HCT116 (cell line): ENCODE results near the gene ERMAP. TPM values are rescaled to one million over a fixed set of nuclear protein-coding genes. Genes with fewer than 3 reads are reported as not detected.

Source experiments
- ATAC-seq: fragments of 200-7000 bp; cut with Tn5 transposase; 2 replicates; pipeline ENCODE4 v1.9.1; 2020; ENCODE audit warnings: mild to moderate bottlenecking, moderate library complexity
- BruUV-seq: library from RNA; stranded (reverse); fragments of 400-500 nt; replicated peaks from 2 replicates; lab custom pipeline; 2021; lab: Mats Ljungman, UMichigan
- CTCF ChIA-PET: fragments of 300-600 bp; sonication (Branson Sonifier 250); formaldehyde crosslinking; loops from one replicate; lab custom pipeline; 2021; ENCODE audit warnings: antibody characterized with exemption; lab: Charles Lee
- POLR2A ChIA-PET: fragments of 300-600, 350-600 bp; sonication (Branson Sonifier 250); formaldehyde crosslinking; loops from one replicate; lab custom pipeline; 2021; ENCODE audit warnings: antibody characterized with exemption; lab: Charles Lee
- RAD21 ChIA-PET, 2 experiments: fragments of 300-600 bp; sonication (Branson Sonifier 250); formaldehyde crosslinking; loops; one replicate each; lab custom pipeline; 2023; ENCODE audit warnings: low total read pairs in 2 of 2; ENCODE audit not compliant: uncharacterized antibody in 2 of 2, unreplicated experiment in 2 of 2, low non-redundant PET in 1 of 2; lab: Charles Lee
- DNase-seq: peaks from one replicate; pipeline ENCODE4 v3.0.0-alpha.2; 2010; ENCODE audit warnings: low read depth, low spot score
- H2AFZ ChIP-seq: fragments of 200-600 bp; shearing (Covaris generic), sonication (generic); 2 replicates; pipeline ENCODE4 v1.6.1; 2017; ENCODE audit warnings: low read depth, mixed run types, mixed read lengths, antibody characterized with exemption, low read length; ENCODE audit not compliant: poor library complexity, severe bottlenecking
- H3K27ac ChIP-seq: 2 replicates; pipeline ENCODE4 v1.5.1; 2012; ENCODE audit warnings: low read depth, low read length
- H3K27me3 ChIP-seq: fragments of 200-600 bp; sonication (generic); 2 replicates; pipeline ENCODE4 v1.6.1; 2016; ENCODE audit warnings: mixed run types, low read length, mixed read lengths; ENCODE audit not compliant: insufficient read depth
- H3K36me3 ChIP-seq, 2 experiments: fragments of 200-500 bp in 1 of 2; fragments of 200-600 bp in 1 of 2; sonication (Bioruptor generic) in 1 of 2; sonication (generic) in 1 of 2; 2 replicates each; pipeline versions ENCODE4 v1.5.1 to v1.6.1; 2014 to 2016; ENCODE audit warnings: low read length in 2 of 2, inconsistent platforms in 1 of 2, mixed read lengths in 1 of 2, mixed run types in 1 of 2; ENCODE audit not compliant: insufficient read depth in 2 of 2, control insufficient read depth in 1 of 2
- H3K4me1 ChIP-seq, 2 experiments: fragments of 200-600 bp in 1 of 2; sonication (generic) in 1 of 2; 2 replicates each; pipeline versions ENCODE4 v1.5.1 to v1.6.1; 2012 to 2017; ENCODE audit warnings: low read length in 2 of 2, inconsistent platforms in 1 of 2, mild to moderate bottlenecking in 1 of 2, mixed read lengths in 1 of 2, mixed run types in 1 of 2, moderate library complexity in 1 of 2; ENCODE audit not compliant: insufficient read depth in 2 of 2, control insufficient read depth in 1 of 2
- H3K4me2 ChIP-seq: fragments of 200-600 bp; sonication (generic); 2 replicates; pipeline ENCODE4 v1.6.1; 2017; ENCODE audit warnings: mixed run types, low read length, mixed read lengths
- H3K4me3 ChIP-seq, 2 experiments: fragments of 200-600 bp in 1 of 2; sonication (generic) in 1 of 2; replicated peaks in 1 of 2; 2 replicates each; pipeline ENCODE4 v1.5.1; 2011 to 2016; ENCODE audit warnings: low read length in 2 of 2, control low read depth in 1 of 2, low read depth in 1 of 2, mild to moderate bottlenecking in 1 of 2, mixed read lengths in 1 of 2, mixed run types in 1 of 2
- H3K79me2 ChIP-seq: fragments of 200-600 bp; sonication (generic); 2 replicates; pipeline ENCODE4 v1.6.1; 2017; ENCODE audit warnings: mild to moderate bottlenecking, mixed run types, low read length, moderate library complexity, mixed read lengths; ENCODE audit not compliant: insufficient read depth
- H3K9ac ChIP-seq: fragments of 200-600 bp; sonication (generic); 2 replicates; pipeline ENCODE4 v1.6.1; 2016; ENCODE audit warnings: low read length, mixed read lengths
- H3K9me2 ChIP-seq: fragments of 200-600 bp; sonication (generic), shearing (Covaris generic); 2 replicates; pipeline ENCODE4 v1.6.1; 2017; ENCODE audit warnings: mixed run types, mild to moderate bottlenecking, moderate library complexity; ENCODE audit not compliant: insufficient read depth
- H3K9me3 ChIP-seq, 2 experiments: fragments of 200-500 bp in 1 of 2; fragments of 200-600 bp in 1 of 2; sonication (Bioruptor generic) in 1 of 2; sonication (generic) in 1 of 2; 2 replicates each; pipeline ENCODE4 v1.6.1; 2014 to 2017; ENCODE audit warnings: low read length in 2 of 2, mixed read lengths in 2 of 2, inconsistent platforms in 1 of 2, low read depth in 1 of 2, mild to moderate bottlenecking in 1 of 2, mixed run types in 1 of 2, moderate library complexity in 1 of 2; ENCODE audit not compliant: control insufficient read depth in 1 of 2, insufficient read depth in 1 of 2
- H4K20me1 ChIP-seq: fragments of 200-600 bp; sonication (generic), shearing (Covaris generic); 2 replicates; pipeline ENCODE4 v1.6.1; 2017; ENCODE audit warnings: mixed run types, mild to moderate bottlenecking, moderate library complexity; ENCODE audit not compliant: insufficient read depth
- CBX3 ChIP-seq: IDR thresholded peaks from 2 replicates; pipeline ENCODE4 v1.6.1; 2012; ENCODE audit warnings: low read depth
- FOSL1 ChIP-seq: IDR thresholded peaks from 2 replicates; pipeline ENCODE4 v1.6.1; 2012; ENCODE audit warnings: low read depth
- JUND ChIP-seq: IDR thresholded peaks from 2 replicates; pipeline ENCODE4 v1.6.1; 2012
- POLR2A ChIP-seq: IDR thresholded peaks from 2 replicates; pipeline ENCODE4 v1.7.0; 2011; ENCODE audit warnings: borderline replicate concordance; ENCODE audit not compliant: insufficient read depth, insufficient read length; ENCODE audit errors: extremely low read depth
- POLR2AphosphoS5 ChIP-seq: IDR thresholded peaks from 2 replicates; pipeline ENCODE4 v1.6.1; 2011; ENCODE audit warnings: mild to moderate bottlenecking, low read depth, low read length, moderate library complexity
- RAD21 ChIP-seq: IDR thresholded peaks from 2 replicates; pipeline ENCODE4 v1.6.1; 2012; ENCODE audit warnings: low read depth, mild to moderate bottlenecking
- SIN3A ChIP-seq: IDR thresholded peaks from 2 replicates; pipeline ENCODE4 v1.6.1; 2012; ENCODE audit warnings: low read depth
- intact Hi-C: fragments of 100-400 bp; cut with micrococcal nuclease; formaldehyde crosslinking; loops from 2 replicates; pipeline ENCODE4 v1.10.0; 2022
- total RNA-seq: library from RNA; stranded (reverse); gene quantifications from one replicate; pipeline ENCODE4 v1.2.1, GENCODE V29; 2021; ENCODE audit not compliant: unreplicated experiment
- TF ChIP-seq, protein P1 (sequence below): IDR thresholded peaks from 2 replicates; pipeline ENCODE4 v1.6.1; 2012
- TF ChIP-seq, protein P2 (sequence below): IDR thresholded peaks from 2 replicates; pipeline ENCODE4 v1.6.1; 2012; ENCODE audit warnings: low read depth
- TF ChIP-seq, protein P3 (sequence below), 3 experiments: fragments of 200-600 bp in 1 of 3; sonication (generic) in 1 of 3; IDR thresholded peaks in 2 of 3; conservative IDR thresholded peaks in 1 of 3; 2 replicates each; pipeline ENCODE4 v1.5.1; 2012 to 2017; ENCODE audit warnings: low read depth in 2 of 3, low read length in 2 of 3, antibody characterized with exemption in 1 of 3, borderline replicate concordance in 1 of 3, control low read depth in 1 of 3, mild to moderate bottlenecking in 1 of 3, mixed read lengths in 1 of 3, mixed run types in 1 of 3, moderate library complexity in 1 of 3; ENCODE audit not compliant: insufficient read depth in 1 of 3

The ERMAP gene
- total RNA-seq, 1 experiment from 2014 or later, result 5.4 TPM

- no peak overlapping the region for H3K27ac ChIP-seq
- no peaks in the 10 kb centered on the region for H3K36me3 ChIP-seq
- no peak overlapping the region for H3K9ac ChIP-seq
- no peaks in the 10 kb centered on the region for H3K27me3 ChIP-seq
- RAD21 ChIA-PET, result no interaction called here
- H4K20me1 ChIP-seq, result no peaks in the 10 kb centered on the region
- no peak overlapping the region for H3K4me3 ChIP-seq
- no peaks in the 10 kb centered on the region for H3K9me2 ChIP-seq
- ATAC-seq (no peak), DNase-seq (no peak)
- POLR2A ChIA-PET, result no interaction called here
- CTCF ChIA-PET, result no interaction called here
- no peak overlapping the region for H2AFZ ChIP-seq
- TF ChIP-seq POLR2AphosphoS5, result no peak
- no peak for TF ChIP-seq FOSL1
- TF ChIP-seq, protein P1, sequence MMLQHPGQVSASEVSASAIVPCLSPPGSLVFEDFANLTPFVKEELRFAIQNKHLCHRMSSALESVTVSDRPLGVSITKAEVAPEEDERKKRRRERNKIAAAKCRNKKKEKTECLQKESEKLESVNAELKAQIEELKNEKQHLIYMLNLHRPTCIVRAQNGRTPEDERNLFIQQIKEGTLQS, result no peak
- no peak for TF ChIP-seq RAD21
- TF ChIP-seq, protein P2, sequence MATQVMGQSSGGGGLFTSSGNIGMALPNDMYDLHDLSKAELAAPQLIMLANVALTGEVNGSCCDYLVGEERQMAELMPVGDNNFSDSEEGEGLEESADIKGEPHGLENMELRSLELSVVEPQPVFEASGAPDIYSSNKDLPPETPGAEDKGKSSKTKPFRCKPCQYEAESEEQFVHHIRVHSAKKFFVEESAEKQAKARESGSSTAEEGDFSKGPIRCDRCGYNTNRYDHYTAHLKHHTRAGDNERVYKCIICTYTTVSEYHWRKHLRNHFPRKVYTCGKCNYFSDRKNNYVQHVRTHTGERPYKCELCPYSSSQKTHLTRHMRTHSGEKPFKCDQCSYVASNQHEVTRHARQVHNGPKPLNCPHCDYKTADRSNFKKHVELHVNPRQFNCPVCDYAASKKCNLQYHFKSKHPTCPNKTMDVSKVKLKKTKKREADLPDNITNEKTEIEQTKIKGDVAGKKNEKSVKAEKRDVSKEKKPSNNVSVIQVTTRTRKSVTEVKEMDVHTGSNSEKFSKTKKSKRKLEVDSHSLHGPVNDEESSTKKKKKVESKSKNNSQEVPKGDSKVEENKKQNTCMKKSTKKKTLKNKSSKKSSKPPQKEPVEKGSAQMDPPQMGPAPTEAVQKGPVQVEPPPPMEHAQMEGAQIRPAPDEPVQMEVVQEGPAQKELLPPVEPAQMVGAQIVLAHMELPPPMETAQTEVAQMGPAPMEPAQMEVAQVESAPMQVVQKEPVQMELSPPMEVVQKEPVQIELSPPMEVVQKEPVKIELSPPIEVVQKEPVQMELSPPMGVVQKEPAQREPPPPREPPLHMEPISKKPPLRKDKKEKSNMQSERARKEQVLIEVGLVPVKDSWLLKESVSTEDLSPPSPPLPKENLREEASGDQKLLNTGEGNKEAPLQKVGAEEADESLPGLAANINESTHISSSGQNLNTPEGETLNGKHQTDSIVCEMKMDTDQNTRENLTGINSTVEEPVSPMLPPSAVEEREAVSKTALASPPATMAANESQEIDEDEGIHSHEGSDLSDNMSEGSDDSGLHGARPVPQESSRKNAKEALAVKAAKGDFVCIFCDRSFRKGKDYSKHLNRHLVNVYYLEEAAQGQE, result no peak
- H3K9me3 ChIP-seq, result peaks cover 0 to 10% of the 10 kb centered on the region in 2 experiments; a peak in 1 of 4 replicates
- no peaks in the 10 kb centered on the region for H3K4me1 ChIP-seq
- H3K79me2 ChIP-seq, result no peaks in the 10 kb centered on the region
- no TSS peak for BruUV-seq
- no peak overlapping the region for H3K4me2 ChIP-seq
- intact Hi-C loops, result no loop called here
Observed at GRCh38 chr1:42861014-42861399, 44.1 kb downstream of the ERMAP start.

DNA sequence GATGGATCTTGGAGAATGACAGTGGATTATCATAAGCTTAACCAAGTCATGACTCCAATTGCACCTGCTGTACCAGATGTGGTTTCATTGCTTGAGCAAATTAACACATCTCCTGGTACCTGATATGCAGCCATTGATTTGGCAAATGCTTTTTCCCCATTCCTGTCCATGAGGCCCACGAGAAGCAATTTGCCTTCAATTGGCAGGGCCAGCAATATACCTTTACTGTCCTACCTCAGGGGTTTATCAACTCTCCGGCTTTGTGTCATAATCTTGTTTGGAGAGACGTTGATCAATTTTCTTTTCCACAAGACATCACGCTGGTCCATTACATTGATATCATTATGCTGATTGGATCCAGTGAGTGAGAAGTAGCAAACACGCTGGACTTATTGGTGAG lies 49.6 kb downstream of the ERMAP start:
- intact Hi-C loops, result no loop called here
- Histone ChIP-seq H3K4me1 (no peaks in the 10 kb centered on the region), H3K27me3 (no peaks in the 10 kb centered on the region), H3K9me2 (no peaks in the 10 kb centered on the region), H3K4me2 (no peak overlapping the region), H3K27ac (no peak overlapping the region), H3K4me3 (no peak overlapping the region), H3K36me3 (no peaks in the 10 kb centered on the region), H3K9me3 (no peaks in the 10 kb centered on the region), H3K79me2 (no peaks in the 10 kb centered on the region), H2AFZ (no peak overlapping the region), H4K20me1 (no peaks in the 10 kb centered on the region), H3K9ac (no peak overlapping the region)
- no TSS peak for BruUV-seq
- DNase-seq (no peak), ATAC-seq (no peak)
- CTCF ChIA-PET, result no interaction called here
- POLR2A ChIA-PET, result interaction anchor here (1.3 kb wide), 1 partner anchor 20 kb away, joined by 3 read pairs; the partner anchor contains the start of gene ZNF691
- RAD21 ChIA-PET, result no interaction called here
- TF ChIP-seq, protein P1, result no peak
- TF ChIP-seq, protein P2, result no peak
- TF ChIP-seq POLR2A (no peak), CBX3 (no peak), RAD21 (no peak), JUND (no peak), SIN3A (no peak)
- TF ChIP-seq, protein P3, sequence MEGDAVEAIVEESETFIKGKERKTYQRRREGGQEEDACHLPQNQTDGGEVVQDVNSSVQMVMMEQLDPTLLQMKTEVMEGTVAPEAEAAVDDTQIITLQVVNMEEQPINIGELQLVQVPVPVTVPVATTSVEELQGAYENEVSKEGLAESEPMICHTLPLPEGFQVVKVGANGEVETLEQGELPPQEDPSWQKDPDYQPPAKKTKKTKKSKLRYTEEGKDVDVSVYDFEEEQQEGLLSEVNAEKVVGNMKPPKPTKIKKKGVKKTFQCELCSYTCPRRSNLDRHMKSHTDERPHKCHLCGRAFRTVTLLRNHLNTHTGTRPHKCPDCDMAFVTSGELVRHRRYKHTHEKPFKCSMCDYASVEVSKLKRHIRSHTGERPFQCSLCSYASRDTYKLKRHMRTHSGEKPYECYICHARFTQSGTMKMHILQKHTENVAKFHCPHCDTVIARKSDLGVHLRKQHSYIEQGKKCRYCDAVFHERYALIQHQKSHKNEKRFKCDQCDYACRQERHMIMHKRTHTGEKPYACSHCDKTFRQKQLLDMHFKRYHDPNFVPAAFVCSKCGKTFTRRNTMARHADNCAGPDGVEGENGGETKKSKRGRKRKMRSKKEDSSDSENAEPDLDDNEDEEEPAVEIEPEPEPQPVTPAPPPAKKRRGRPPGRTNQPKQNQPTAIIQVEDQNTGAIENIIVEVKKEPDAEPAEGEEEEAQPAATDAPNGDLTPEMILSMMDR (IDR thresholded peaks at IDR 0.05 in 2 of 3, conservative IDR thresholded peaks at IDR 0.05 in 1 of 3; ENCODE audit: borderline replicate concordance in 1 of 3, insufficient read depth in 1 of 3, low read depth in 2 of 3, low read length in 2 of 3), result no peak
